ENCODE measurements around the gene ZBED6.

GRCh38 chr1:203772836-203773235 lies 22.6 kb upstream of the ZBED6 start:
- no peak for TF ChIP-seq POLR2A (IDR thresholded peaks at IDR 0.05; ENCODE audit: low read length)
- no peak for TF ChIP-seq GATA1 (IDR thresholded peaks at IDR 0.05; ENCODE audit: low read depth, low read length)
